OCI-M2 (cell line): ENCODE data around the gene MAP7.

Experiments
- DNase-seq: peaks from one replicate; lab custom pipeline; 2025; ENCODE audit not compliant: unreplicated experiment; lab: John Stamatoyannopoulos, UW

Gene MAP7

GRCh38 chr6:136564180-136564579, 14.0 kb upstream of the MAP7 start:
- DNase-seq, result no peak

GRCh38 chr6:136563386-136564152, 13.3 kb upstream of the MAP7 start:
- no peak for DNase-seq

- no peak for DNase-seq
These were observed 12.0 kb upstream of the MAP7 start for GRCh38 chr6:136562211-136562610.

GRCh38 chr6:136553166-136553787, 3.1 kb upstream of the MAP7 start:
- no peak for DNase-seq

- DNase-seq, result no peak
These were observed 1.8 kb upstream of the MAP7 start for GRCh38 chr6:136552054-136552453.

- DNase-seq, result peak; percentile 55
These were observed 881 bp upstream of the MAP7 start for GRCh38 chr6:136551103-136551502.

GRCh38 chr6:136550045-136550329, 235 bp downstream of the MAP7 start:
- no peak for DNase-seq

GRCh38 chr6:136549300-136550044, 750 bp downstream of the MAP7 start:
- DNase-seq, result no peak

- no peak for DNase-seq
These were observed 1.5 kb downstream of the MAP7 start for GRCh38 chr6:136548582-136549299.

GRCh38 chr6:136547871-136548270, 2.4 kb downstream of the MAP7 start:
- no peak for DNase-seq

GRCh38 chr6:136547336-136547735, 2.9 kb downstream of the MAP7 start:
- peak; percentile 43 for DNase-seq

- no peak for DNase-seq
These were observed 3.9 kb downstream of the MAP7 start for GRCh38 chr6:136546331-136546730.

- no peak for DNase-seq
These were observed 5.9 kb downstream of the MAP7 start for GRCh38 chr6:136544326-136544725.

GRCh38 chr6:136541395-136541794, 8.8 kb downstream of the MAP7 start:
- DNase-seq, result no peak

- DNase-seq, result no peak
These were observed 10.1 kb downstream of the MAP7 start for GRCh38 chr6:136539967-136540652.

GRCh38 chr6:136538836-136539235, 11.4 kb downstream of the MAP7 start:
- no peak for DNase-seq

- DNase-seq, result no peak
These were observed 14.2 kb downstream of the MAP7 start for GRCh38 chr6:136535880-136536650.

- no peak for DNase-seq
These were observed 15.0 kb downstream of the MAP7 start for GRCh38 chr6:136535017-136535765.

GRCh38 chr6:136534268-136534667, 16.0 kb downstream of the MAP7 start:
- no peak for DNase-seq

GRCh38 chr6:136533487-136533886, 16.7 kb downstream of the MAP7 start:
- DNase-seq, result no peak
